Stimulated activated CD4-positive, alpha-beta T cell treated with anti-CD3 and anti-CD28 coated beads, TNF-alpha, amount 100 ng/mL, for 24 hours (primary cell): ENCODE data around the gene DTNA.
"Not testable (repeated sequence)": the region's sequence is repeated elsewhere in the genome, so short reads cannot be mapped to it uniquely, and the experiment has no call there.

Source experiments
- DNase-seq, 3 experiments: peaks; one replicate each; pipeline ENCODE4 v3.0.0-alpha.2; 2020; ENCODE audit warnings: low read depth in 3 of 3

DTNA gene

DNA sequence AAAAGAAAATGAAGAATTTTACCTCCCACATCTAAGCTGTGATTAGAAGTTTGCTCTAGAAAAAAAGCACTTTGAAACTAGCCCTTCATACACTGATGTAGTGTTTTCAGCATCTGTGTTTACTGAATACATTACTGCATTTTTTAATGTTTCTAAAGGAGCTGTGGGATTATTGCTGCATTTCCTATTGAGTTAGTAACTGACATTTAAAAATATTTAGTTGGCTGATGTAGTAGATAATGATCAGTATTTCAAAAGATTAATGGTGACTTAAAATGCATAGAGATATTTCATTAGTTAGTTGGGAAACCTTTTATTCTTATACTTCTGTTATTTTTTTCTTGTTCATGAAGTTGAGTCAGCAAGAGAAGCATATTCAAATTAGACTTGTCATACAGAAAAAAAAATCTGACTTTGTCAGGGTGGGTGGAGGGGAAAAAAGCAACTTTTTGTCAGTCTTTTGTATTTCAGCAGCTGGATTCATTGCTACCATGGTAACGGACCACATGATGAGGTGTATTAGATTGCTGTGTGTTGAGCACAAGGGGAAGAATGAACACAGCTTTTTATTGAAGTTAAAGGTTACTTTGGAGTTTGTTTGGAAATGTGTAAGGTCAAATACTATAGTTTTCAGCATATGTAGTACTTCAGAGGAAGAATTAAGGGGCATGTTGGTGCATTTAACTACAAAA, at the start of gene DTNA:
Gene DTNA, plus strand, starts transcription at position 549 of the 692 bp plus-strand sequence. CDS start 45,679 bp downstream, outside the sequence.
- no peak for DNase-seq

DNA sequence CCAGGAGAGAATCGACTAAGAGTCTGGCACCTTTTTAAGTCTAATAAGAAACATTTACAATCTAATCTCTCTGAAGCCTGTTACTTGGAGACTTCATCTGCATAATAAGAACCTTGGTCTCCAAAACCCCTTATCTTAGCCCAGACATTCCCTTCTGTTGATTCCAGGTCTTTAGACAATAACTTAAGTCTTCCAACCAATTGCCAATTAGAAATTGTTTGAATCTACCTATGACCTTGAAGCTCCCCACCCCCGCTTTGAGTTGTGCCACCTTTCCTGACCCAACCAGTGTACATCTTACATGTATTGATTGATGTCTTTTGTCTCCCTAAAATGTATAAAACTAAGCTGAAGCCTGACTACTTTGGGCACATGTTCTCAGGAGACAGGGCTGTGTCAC, 49.5 kb upstream of the DTNA start:
- DNase-seq: no peak

DNA sequence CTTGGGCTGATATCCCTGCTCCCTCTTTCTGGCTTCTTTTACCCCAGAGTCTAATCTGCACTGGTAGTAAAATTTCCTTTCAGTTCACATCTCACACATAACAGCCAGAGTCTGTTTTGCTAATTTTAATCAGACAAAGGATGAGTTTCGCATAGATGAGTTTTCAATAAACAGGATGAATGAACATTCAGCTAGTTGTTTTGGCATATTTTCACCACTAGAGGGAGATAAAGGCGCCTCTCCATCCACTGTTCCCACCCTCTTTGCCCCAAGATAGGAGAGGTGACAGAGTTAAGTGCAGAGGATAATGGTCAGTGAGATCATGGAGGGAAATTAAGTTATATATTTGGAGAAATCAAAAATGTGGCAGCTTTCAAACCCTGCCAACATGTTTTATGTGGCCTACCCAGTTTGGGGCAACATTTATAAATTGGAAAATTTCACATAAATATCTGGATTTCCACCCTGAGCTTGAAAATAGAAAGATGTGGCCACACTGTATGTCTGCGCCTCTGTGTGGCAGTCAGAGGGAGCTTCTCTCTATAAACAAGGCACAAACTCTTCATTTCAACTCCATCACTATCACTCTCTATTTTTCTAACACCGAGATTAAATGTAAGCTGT, 48.5 kb upstream of the DTNA start:
- DNase-seq: no peak

DNA sequence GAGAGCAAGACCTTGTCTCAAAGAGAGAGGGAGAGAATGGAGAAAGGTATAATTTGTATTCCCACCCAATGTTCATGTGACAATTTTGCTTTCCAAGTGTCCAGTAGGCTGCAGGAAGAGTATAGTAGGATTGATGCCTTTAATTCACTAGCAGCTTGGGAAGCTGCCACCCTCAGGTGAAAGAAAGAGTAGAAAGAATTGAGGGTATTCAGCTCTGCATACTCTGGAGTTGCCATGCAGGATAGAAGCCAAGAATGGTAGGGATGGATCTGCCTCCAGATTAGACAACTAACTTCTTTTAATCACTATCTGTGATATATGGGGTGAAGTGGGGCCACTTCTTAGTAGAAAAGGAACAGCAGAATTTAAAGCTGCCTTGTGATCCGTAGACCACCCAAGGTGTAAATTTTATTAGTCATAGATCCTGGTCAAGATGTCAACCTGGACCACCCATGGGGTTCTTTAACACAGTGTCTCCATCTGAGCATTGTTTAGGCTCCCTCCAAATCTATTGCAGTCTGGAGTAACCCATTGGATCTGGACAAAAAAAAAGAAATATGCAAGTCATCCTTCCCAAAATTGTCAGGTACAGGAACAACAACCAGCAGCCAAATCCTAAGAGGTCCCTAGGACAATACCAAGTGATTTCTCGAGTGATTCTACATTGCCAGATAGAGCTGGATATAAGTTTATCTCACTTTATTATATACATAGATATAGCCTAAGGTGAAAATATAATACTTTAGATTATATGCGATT, 33.1 kb upstream of the DTNA start:
- DNase-seq: no peak

DNA sequence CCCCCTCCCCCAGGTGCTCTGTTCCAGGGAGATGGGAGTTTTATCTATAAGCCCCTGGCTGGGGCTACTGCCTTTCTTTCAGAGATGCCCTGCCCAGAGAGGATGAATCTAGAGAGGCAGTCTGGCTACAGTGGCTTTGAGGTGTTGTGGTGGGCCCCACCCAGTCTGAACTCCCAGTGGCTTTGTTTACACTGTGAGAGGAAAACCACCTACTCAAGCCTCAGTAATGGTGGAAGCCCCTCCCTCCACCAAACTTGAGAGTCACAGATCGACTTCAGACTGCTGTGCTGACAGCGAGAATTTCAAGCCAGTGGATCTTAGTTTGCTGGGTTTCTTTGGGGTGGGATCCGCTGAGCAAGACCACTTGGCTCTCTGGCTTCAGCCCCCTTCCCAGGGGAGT, 20.3 kb upstream of the DTNA start:
- not testable (repeated sequence) for DNase-seq

DNA sequence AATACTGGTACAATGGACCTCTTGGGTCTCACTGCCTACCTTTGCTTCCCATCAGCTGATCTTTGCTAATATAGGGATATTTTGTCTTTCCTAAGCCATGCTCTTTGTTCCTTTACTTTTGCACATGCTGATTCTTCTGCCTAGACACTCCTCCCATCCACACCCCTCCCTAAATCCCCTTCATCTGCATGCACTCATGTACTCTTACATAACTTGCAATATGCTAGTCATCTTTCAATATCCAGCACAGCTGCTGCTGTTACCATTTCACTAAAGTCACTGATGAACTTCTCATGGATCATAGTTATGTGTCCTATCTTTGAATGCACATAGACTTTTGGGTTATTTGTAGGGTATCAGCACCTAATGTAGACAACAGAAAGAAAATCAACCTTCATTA, 18.5 kb upstream of the DTNA start:
- no peak for DNase-seq

DNA sequence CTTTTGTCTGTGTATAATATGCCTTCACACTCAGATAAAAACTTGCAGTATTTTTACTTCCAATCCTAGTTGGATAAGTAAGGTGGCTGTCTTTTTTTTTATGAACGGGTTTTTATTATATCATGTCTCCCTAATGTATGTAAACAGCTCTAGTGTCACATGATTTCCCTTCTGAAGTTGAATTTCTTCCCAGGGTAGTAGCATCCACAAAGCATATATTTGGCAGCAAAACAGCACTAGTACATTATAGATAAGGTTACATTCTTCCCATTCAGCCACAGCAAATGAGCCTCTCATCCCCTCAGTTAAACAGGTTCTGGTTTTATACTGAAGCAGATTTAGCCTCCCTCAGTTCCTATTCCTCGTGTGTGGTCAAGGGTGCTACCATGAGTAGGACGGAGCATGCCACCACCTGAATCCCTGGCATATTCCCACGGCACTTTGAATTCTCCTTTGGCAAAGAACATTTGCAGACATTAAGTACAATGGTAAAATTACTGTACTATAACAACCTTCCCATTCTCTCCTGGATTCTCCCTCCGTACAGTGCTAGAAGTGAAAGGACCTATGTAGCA, 15.4 kb upstream of the DTNA start:
- no peak for DNase-seq

DNA sequence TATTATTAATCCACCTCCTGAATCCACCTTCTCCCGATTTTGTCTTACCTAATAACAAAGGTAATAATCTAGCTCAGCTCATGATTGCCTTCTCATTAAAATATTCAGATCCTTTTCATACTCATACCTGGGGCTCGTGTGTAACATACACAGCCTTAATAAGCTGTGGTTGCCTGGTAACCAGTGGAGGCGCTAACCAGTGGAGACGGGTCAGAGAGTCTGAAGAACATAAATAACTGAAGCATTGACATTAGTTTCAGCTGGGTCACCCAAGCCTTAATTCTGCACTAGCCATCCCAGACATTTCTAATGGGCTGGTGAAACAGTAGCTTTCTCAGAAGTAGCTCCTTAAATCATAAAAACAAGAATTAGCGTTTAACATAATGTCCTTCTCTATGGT, 14.8 kb upstream of the DTNA start:
- DNase-seq: no peak

DNA sequence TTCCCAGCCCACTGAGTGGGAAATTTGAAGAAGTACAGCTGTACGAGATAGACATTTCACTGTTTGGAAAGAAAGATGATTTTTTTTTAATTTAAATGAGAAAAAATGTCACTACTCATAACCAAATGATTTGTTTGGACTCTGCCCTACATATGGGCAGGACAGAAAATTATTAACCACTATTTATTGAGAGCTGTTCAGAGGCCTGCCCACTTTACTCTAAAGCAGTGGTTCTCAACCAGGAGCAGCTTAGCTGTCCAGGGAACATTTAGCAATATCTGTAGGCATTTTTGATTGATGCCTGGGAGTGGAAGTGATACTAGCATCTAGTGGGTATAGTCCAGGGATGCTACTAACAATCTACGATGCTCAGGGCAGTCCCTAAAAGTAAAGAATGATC, 13.4 kb upstream of the DTNA start:
- DNase-seq: no peak

DNA sequence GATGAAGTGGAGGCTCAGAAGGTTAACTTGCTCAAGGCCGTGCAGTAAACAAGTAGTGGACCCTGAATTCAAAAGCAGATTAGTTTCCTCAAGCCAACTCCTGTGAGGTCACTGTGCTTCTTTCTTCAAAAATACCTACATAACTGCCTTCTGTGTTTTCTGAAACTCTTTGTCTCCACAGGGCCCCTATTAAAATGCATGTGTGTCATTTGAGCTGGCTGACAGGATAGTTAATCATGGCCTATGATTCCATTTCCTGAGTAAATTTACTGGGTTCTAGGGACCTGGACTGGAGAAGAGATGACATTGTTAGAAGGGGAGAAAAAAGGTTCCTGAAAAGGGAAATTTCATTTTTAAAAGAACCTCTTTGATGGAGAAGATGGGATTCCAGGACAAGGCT, 12.9 kb upstream of the DTNA start:
- DNase-seq: no peak

DNA sequence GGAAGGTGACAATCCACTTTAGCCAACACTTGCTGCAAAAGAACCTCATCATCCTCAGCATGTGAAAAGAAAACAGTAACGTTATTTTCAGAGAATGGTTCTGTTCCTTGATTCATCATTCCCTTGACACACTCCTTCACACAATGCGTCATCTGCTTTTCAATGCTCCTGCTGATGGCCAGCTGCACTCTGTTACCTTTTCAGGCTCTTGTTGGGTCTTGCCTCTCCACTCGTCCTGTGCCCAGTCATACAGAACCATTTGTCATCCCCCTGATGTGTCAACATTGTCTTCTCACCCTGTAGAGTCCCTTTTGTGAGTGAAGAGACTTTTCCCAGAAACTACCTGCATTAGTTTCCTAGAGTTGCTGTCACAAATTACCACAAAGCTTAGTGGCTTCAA, 12.2 kb upstream of the DTNA start:
- no peak for DNase-seq

DNA sequence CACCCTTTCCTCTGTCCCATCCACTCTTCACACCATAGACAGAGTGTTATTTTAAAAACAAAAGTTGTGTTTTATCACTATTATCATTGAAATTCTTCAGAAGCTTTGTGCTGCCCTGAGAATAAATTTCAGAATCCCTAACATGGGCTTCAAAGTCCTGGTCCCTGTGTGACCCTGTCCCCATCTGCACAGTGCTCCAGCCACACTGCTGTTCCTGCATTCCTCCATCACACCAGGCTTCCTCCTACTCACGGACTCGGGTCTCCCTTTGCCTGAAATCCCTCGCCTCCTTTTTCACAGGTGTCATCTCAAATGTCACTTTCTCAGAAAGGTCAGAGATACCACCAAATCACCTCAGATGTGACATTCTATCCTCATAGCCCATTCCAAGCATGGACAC, 8.2 kb upstream of the DTNA start:
- DNase-seq: no peak

DNA sequence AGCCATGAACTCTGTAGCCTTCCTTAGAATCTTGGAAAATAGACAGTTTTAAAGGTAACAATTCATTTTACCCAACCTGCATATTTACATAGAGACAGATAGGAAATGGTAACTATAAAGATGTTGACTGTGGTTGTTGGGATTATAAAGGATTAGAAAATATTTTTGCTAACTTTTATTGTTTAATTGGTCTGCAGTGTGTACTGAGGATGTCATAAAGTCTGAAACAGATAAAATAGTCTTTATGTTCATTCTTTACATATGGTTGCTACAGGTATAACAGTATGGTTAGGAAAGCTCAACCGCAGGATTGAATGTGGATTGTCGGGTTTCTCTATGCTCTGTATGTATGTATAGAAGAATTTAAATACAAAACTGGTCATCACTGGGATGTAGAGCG, 7.3 kb upstream of the DTNA start:
- no peak for DNase-seq

DNA sequence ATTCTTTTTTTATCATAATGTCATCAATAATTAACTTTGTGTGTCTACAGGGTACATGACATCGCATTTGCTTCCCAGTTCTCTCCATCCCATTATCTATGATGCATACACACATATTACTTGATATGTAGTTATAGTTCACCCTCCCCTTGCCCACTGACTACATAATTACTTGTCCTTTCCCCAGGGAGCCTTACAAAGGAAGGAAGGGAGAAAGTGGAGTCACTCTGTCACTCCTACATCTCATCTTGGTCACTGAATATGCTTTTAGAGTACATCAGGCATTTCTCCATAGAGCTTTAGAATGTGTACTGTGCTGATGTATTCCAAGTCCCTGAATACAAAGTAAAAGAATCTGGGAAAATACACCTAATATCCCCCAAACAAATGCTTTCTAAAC, 6.0 kb upstream of the DTNA start:
- no peak for DNase-seq

DNA sequence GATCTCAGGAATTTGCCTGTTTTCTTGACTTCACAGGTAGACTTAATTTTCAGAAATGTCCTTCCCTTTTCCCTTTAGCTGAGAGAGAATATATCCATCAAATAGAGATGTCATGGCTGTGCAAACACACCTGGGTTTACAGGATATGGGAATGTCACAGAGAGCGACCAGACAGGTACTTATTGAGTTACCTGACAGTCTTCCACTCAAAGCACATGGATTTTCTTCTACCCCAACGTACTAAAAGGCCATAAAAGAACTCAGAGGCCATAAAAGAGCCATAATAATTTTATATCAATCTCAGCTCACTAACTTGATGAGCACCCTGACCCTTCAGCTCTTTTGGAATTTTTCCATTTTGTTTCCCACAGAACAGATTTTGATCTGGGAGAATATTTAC, 5.3 kb upstream of the DTNA start:
- no peak for DNase-seq

DNA sequence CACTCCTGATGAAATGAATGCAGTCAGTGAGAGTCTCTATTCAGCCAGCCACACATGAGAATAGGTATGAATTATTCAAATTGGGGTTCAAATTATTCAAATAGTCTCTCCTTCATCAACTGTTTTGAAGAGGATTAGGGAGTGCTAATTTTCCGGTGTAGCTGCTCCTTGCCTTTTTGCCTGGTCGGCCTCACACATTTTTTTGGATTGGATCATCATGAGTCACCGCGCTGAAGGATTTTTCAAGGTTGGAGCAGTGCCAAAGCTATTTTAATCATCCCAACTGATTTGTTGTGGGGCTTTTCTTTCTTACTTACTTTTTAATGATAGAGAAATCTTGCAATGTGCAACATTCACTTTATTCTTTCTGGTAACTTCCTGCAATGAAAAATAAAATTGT, 2.4 kb upstream of the DTNA start:
- DNase-seq: no peak

DNA sequence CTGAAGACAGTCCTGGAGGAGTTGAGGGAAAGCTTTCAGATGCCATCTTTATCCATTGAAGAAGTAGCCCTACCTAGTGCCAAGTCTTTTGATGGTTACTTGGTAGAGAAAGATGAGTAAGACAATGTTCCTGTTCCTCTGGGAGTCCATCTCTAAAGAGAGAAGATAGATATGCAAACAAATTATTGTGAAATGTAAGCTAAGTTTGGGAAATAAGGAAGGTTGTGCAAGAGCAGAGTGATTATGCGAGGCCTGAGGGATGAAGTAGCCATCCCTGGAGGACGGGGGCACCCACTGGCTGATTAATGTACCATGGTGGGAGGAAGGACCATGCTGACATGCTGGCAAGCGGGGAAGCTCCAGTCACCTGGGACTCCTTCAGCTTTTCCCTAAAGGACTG, 994 bp upstream of the DTNA start:
- no peak for DNase-seq

DNA sequence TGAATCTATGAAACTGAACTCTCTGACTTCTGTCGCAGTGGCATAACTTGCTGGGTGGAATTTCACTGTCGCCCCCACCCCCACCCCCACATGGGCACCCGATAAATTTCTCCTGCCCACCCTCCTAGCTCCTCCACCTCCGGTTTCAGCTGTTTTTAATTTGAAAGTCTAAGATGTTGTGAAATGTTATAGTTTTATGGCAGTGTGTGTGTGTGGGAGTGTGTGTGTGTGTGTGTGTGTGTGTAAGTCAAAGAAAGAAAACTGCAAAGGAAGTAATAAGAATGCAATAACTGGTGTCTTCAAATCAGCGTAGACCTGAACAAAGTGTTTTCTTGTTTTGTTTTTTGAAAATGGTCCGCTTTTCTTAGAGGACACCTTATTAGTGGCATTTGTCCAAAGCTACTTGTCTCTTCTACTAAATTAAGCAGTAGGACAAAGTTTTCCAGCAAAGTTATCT, 388 bp downstream of the DTNA start:
- DNase-seq: no peak

DNA sequence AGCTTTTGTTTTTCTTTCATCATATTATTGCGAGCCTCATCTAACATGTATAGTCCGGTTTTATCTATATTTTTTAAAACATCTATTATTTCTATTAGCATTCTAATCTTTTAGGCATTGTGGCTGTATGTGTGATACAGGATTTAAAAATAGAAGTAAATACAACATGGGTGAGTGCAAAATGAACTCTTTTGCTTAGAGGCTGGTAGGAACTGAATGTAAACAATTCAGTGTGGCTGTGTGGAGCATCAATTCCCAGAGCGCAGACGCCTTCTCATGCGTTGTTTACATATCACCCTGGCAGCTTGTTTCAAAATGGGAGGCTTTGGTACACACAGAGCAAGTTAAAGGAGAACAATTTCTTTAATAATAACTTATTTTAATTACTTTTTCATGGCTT, 836 bp downstream of the DTNA start:
- no peak for DNase-seq

DNA sequence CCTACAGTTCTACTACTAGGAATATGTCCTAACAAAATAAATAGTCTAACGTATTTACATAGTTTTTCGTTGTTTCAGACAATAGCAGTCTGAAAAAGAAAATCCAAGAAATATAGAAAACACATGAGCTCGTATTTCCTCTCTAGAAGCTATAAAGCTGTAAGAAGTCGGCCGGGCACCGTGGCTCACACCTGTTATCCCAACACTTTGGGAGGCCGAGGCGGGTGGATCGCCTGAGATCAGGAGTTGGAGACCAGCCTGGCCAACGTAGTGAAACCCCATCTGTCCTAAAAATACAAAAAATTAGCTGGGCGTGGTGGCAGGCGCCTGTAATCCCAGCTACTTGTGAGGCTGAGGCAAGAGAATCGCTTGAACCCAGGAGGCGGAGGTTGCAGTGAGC, 6.0 kb downstream of the DTNA start:
- not testable (repeated sequence) for DNase-seq

DNA sequence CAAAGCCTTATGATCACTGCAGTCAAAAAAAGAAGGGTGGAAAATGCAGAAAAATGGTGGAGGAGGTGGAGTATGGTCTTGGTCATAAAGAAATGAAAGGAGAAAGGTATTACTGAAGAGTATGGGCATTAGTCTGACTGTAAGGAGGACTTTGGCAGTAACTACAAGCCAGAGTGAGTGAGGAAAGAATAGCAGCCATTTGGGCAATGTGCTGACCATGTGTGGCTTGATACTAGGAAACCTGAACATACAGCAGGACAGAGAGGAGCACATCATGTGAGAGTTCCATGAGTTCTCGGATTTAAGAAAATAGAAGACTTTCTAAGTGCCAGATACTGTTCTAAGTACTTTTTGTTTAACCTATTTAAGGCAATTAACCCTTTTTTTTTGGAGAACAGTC, 8.5 kb downstream of the DTNA start:
- DNase-seq: no peak

DNA sequence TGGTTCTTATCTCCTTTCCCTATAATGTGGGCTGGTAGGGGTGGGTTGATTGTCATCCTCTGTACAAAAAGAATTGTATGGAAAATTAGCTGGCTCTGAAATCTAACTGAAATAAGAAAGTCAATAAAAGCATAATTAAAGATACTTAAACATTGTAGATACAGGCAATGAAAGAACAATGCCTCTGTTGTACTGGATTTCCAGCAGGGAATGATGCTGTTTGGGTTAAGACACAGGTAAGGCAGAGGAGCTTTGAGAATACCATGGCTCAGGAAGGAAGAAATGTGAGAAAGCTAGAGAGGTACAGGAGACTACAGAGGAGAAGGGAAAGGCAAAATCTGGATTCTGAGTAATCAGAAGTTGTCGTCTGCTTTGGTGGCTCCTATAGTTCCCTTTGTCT, 10.1 kb downstream of the DTNA start:
- DNase-seq: no peak

DNA sequence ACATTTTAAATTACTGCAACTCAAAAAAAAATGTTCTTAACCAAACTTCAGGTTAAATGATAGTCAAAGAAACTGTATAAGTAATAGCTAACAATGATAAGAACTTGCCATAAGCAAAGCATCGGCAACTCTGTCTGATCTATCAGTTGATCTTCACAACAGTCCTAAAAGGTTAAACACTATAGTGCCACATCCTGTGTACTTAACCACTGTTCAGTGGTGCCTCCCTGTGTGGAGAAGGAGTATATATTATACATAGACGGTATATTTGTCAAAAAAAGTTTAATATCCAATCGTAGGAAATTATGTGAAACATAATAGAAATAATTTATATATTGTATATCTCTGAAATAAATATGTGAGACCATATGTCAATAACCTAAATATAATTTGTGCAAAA, 13.0 kb downstream of the DTNA start:
- DNase-seq: no peak
